Skeletal muscle tissue (tissue), 4 donors: ENCODE results near the gene PSMB2. TPM values are rescaled to one million over a fixed set of nuclear protein-coding genes. Genes with fewer than 3 reads are reported as not detected.

Source experiments
- H3K27ac ChIP-seq: one replicate; pipeline ENCODE4 v1.7.0; 2013; ENCODE audit warnings: mild to moderate bottlenecking, low read depth, low read length, inconsistent platforms
- H3K27me3 ChIP-seq, 3 donors: one replicate each; pipeline ENCODE4 v1.7.0; 2013; ENCODE audit warnings: low read length in 3 of 3; ENCODE audit not compliant: control insufficient read depth in 3 of 3, insufficient read depth in 3 of 3
- H3K36me3 ChIP-seq, 3 donors: one replicate each; pipeline ENCODE4 v1.7.0; 2013; ENCODE audit warnings: low read length in 3 of 3; ENCODE audit not compliant: control insufficient read depth in 3 of 3, insufficient read depth in 3 of 3
- H3K4me1 ChIP-seq, 3 donors: one replicate each; pipeline ENCODE4 v1.7.0; 2013; ENCODE audit warnings: low read length in 3 of 3, mild to moderate bottlenecking in 3 of 3; ENCODE audit not compliant: control insufficient read depth in 3 of 3, insufficient read depth in 3 of 3
- H3K4me3 ChIP-seq, 3 donors: one replicate each; pipeline ENCODE4 v1.7.0; 2013; ENCODE audit warnings: low read length in 3 of 3
- H3K9ac ChIP-seq, 3 donors: one replicate each; pipeline ENCODE4 v1.7.0; 2013; ENCODE audit warnings: low read length in 3 of 3, mild to moderate bottlenecking in 3 of 3, moderate library complexity in 2 of 3, low read depth in 1 of 3
- H3K9me3 ChIP-seq, 3 donors: one replicate each; pipeline ENCODE4 v1.7.0; 2013; ENCODE audit warnings: low read length in 3 of 3; ENCODE audit not compliant: control insufficient read depth in 3 of 3
- total RNA-seq: library from RNA; depleted of rRNA; stranded (reverse); fragments of >200 nt; gene quantifications from one replicate; pipeline ENCODE4 v1.2.3, GENCODE V29; 2014
- donor health status: Osteomylitis.

Gene PSMB2
- total RNA-seq, 1 donor from 2014 or later = 11.5 TPM

- Histone ChIP-seq H3K27ac (no peak overlapping the region), H3K36me3 (peaks cover 5 to 10% (median 5%) of the 10 kb centered on the region in 3 donors), H3K4me3 (no peak overlapping the region), H3K4me1 (peaks cover 3 to 23% (median 20%) of the 10 kb centered on the region in 3 donors), H3K9ac (no peak overlapping the region), H3K27me3 (peaks cover 45 to 57% (median 45%) of the 10 kb centered on the region in 3 donors), H3K9me3 (no peaks in the 10 kb centered on the region)
Measured at GRCh38 chr1:35569936-35570335, 71.4 kb downstream of the PSMB2 start.

- Histone ChIP-seq H3K36me3 (peaks cover 11 to 19% (median 11%) of the 10 kb centered on the region in 3 donors), H3K9ac (peak overlapping the region in 1 of 3 donors; percentile 40), H3K27ac (no peak overlapping the region), H3K27me3 (peaks cover 36 to 48% (median 37%) of the 10 kb centered on the region in 3 donors), H3K4me3 (no peak overlapping the region), H3K4me1 (peaks cover 3 to 23% (median 23%) of the 10 kb centered on the region in 3 donors), H3K9me3 (no peaks in the 10 kb centered on the region)
Measured at GRCh38 chr1:35568975-35569395, 72.3 kb downstream of the PSMB2 start.

GRCh38 chr1:35567947-35568558 is 73.3 kb downstream of the PSMB2 start:
- Histone ChIP-seq H3K4me3 (no peak overlapping the region), H3K36me3 (peaks cover 11 to 20% (median 16%) of the 10 kb centered on the region in 3 donors), H3K9ac (peak overlapping the region in 2 of 3 donors; percentile 36 to 40), H3K4me1 (peaks cover 3 to 18% (median 17%) of the 10 kb centered on the region in 3 donors), H3K27me3 (peaks cover 28 to 39% (median 30%) of the 10 kb centered on the region in 3 donors), H3K9me3 (no peaks in the 10 kb centered on the region), H3K27ac (no peak overlapping the region)

GRCh38 chr1:35565742-35566133 is 75.6 kb downstream of the PSMB2 start:
- Histone ChIP-seq H3K36me3 (peaks cover 20 to 24% (median 21%) of the 10 kb centered on the region in 3 donors), H3K9ac (no peak overlapping the region), H3K27ac (no peak overlapping the region), H3K9me3 (no peaks in the 10 kb centered on the region), H3K4me3 (no peak overlapping the region), H3K27me3 (peaks cover 11 to 18% (median 12%) of the 10 kb centered on the region in 3 donors), H3K4me1 (peaks cover 14 to 30% (median 24%) of the 10 kb centered on the region in 3 donors)

DNA sequence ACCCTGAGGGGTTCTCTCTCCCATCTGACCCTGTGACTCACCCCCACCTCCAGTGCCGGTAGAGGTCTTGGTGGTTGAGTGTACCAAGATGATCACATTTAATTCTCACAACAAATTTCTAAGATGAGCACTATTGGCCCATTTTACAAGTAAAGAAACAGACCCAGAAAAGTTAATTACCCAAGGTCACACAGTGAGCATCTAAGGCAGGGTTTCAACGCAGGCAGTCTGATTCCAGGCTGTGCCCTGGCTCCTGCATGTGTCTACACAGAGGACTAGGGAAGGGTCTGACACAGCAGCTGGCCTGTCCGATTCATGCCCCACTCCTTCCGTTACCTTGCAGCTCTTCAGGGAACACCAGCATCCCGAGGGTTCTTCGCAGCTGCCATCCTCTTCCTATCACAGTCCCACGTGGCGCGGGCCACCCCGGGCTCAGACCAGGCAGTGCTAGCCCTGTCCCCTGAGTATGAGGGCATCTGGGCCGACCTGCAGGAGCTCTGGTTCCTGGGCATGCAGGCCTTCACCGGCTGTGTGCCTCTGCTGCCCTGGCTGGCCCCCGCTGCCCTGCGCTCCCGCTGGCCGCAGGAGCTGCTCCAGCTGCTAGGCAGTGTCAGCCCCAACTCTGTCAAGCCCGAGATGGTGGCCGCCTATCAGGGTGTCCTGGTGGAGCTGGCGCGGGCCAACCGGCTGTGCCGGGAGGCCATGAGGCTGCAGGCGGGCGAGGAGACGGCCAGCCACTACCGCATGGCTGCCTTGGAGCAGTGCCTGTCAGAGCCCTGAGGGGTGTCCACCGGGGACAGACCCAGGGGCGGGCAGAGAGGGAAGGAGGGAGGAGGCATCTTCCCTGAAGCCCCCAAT is 76.2 kb downstream of the PSMB2 start:
- Histone ChIP-seq H3K36me3 (peaks cover 20 to 24% (median 21%) of the 10 kb centered on the region in 3 donors), H3K4me3 (no peak overlapping the region)

GRCh38 chr1:35564037-35564883 is 77.1 kb downstream of the PSMB2 start:
- Histone ChIP-seq H3K4me3 (no peak overlapping the region), H3K27ac (no peak overlapping the region), H3K36me3 (peaks cover 20 to 24% (median 21%) of the 10 kb centered on the region in 3 donors), H3K9ac (no peak overlapping the region), H3K4me1 (peaks cover 19 to 37% (median 35%) of the 10 kb centered on the region in 3 donors), H3K27me3 (peaks cover 0 to 10% (median 5%) of the 10 kb centered on the region in 3 donors), H3K9me3 (no peaks in the 10 kb centered on the region)

More for the DNA sequence above, 76.2 kb downstream of the PSMB2 start:
- Histone ChIP-seq H3K27ac (no peak overlapping the region), H3K4me1 (peaks cover 19 to 36% (median 31%) of the 10 kb centered on the region in 3 donors), H3K27me3 (peaks cover 5 to 15% (median 7%) of the 10 kb centered on the region in 3 donors), H3K9ac (no peak overlapping the region), H3K9me3 (no peaks in the 10 kb centered on the region)

DNA sequence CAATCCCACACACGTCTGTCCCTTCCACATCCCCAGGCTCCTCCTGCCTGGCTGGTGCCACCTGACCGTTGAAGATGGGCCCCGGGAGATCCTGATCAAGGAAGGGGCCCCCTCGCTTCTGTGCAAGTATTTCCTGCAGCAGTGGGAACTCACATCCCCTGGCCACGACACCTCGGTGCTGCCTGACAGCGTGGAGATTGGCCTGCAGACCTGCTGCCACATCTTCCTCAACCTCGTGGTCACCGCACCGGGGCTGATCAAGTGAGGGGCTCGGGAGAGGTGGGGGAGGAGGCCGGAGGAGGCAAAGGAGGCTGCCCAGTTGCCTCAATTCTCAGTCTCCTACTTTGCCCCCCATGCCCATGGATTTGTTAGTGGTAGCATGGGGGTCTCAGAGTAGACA is 78.2 kb downstream of the PSMB2 start:
- peaks cover 0 to 4% (median 0%) of the 10 kb centered on the region in 3 donors for H3K27me3 ChIP-seq
- H3K9ac ChIP-seq = no peak overlapping the region
- H3K9me3 ChIP-seq = no peaks in the 10 kb centered on the region
- H3K27ac ChIP-seq = no peak overlapping the region
- H3K4me3 ChIP-seq = no peak overlapping the region
- H3K36me3 ChIP-seq = peaks cover 20 to 24% (median 21%) of the 10 kb centered on the region in 3 donors
- peaks cover 25 to 39% (median 37%) of the 10 kb centered on the region in 3 donors for H3K4me1 ChIP-seq

DNA sequence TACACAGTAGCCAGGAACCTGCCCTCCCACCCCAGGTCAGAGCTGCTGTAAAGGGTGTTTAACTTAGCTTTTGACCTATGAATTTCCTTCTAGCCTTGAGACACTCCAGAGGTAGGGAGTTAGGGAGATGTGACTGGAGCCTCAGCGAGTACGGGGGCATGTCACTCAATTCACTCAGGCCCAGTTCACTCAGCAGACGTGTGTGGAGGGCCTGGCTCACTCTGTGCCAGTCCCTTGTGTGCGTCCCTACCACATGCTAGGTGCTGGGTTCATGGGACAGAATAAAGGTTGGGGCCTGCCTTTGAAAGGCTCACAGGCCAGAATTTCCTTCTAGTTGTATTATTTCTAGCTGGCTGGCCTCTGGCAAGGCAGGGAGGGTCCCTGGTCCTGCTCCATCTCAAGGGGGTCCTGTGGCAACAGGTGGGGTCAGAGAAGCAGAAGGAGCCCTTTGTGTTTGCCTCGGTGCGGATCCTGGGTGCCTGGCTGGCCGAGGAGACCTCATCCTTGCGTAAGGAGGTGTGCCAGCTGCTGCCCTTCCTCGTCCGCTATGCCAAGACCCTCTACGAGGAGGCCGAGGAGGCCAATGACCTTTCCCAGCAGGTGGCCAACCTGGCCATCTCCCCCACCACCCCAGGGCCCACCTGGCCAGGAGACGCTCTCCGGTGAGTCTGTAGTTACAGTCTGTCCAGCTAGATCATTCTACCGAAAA is 79.2 kb downstream of the PSMB2 start:
- Histone ChIP-seq H3K4me3 (no peak overlapping the region), H3K4me1 (peaks cover 26 to 40% (median 37%) of the 10 kb centered on the region in 3 donors), H3K9ac (no peak overlapping the region), H3K27ac (no peak overlapping the region), H3K27me3 (no peaks in the 10 kb centered on the region), H3K36me3 (peaks cover 20 to 24% (median 21%) of the 10 kb centered on the region in 3 donors), H3K9me3 (no peaks in the 10 kb centered on the region)
